GM18507 (cell line): ENCODE measurements around the gene TSN.
"Not testable (repeated sequence)": the region's sequence is repeated elsewhere in the genome, so short reads cannot be mapped to it uniquely, and the experiment has no call there.

Experiments used
- DNase-seq: peaks from one replicate; pipeline ENCODE4 v3.0.0; 2011; ENCODE audit warnings: low read depth; ENCODE audit not compliant: insufficient read length; ENCODE audit errors: extremely low spot score
- FAIRE-seq: peaks from 2 replicates; lab custom pipeline; 2011; peaks lifted over from hg19 to GRCh38; lab: Jason Lieb, UNC

Gene TSN

DNA sequence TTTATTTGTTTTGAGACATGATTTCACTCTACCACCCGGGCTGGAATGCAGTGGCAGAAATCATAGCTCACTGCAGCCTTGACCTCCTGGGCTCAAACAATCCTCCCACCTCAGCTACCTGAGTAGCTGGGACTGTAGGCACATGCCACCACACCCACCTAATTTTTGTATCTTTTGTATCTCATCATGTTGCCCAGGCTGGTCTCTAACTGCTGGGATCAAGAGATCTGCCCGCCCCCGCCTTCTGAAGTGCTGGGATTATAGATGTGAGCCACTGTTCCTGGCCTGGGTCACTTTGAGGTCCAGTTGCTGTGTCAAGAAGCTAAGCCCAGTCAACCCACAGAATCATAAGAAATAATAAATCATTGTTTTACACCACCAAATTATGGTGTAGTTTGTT is 38.4 kb downstream of the TSN start:
- no peak for FAIRE-seq
- DNase-seq = no peak

DNA sequence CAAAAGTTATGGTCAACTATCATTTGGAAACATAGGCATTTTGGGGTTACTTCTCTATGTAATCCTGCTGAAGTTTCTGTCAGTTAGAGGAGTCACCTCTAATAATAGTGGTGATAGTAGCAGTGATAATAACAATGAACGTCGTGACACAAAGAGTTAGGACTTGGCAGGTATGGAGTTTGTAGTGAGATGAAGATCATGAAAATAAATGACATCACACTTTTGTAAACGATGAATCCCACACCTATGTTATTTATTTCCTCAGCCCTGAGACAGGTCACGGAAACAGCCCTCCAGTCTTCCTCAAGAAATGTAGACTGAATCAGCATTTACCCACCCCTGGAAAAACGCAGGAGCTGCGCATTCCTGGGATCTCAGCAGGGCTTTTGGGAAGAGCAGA is 38.8 kb downstream of the TSN start:
- no peak for DNase-seq
- no peak for FAIRE-seq

DNA sequence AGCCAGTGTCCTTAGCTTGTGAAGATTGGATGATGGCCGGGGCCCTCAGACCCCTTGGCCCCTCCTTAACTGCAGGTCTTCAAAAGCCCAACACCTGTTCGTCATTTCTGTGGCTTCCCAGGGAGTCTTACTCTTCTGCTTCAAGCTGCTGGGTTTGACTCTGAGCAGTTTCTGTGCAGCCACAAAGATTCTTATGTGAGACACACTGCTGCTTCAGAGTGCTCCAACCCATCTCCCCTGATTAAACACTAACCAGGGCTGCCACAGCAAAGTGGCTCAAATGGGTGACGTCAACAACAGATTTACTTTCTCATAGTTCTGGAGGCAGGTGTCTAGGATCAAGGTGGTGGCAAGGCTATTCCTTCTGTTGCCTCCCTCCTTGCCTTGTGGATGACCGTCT is 40.8 kb downstream of the TSN start:
- FAIRE-seq = no peak
- no peak for DNase-seq

DNA sequence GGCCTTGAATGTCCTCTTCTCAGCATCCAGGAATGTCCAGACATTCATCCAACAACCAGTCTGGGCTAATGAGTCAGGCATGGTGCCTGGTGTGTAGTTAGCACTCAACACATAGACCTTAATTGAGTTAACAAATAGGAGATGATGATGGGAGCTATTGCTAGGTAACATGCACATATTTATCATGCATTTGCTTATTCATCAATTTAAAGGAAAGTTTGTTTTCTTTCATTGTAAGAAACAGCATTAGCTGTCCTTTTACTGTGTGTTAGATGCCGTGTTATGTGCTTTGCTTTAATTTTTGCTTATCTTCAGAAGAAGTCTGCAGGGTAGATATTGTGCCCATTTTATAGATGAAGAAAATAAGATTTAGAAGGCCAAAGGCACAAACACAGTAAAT is 43.2 kb downstream of the TSN start:
- FAIRE-seq (no peak), DNase-seq (no peak)

DNA sequence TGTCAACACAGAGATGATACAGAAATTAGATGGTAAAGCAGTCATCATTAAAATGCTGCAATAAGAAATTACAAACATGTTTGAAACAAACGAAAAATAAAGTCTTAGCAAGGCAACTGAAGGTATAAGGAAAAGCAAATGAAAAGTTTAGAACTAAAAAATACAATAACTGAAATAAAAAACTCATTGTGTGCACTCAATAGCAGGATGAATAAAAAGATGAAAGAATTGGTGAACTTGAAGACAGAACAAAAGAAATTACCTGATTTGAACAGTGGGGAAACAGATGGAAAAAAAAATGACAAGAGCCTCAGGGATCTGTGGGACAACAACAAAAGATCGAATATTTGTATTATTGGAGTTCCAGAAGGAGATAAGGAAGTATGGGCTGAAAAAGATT is 46.5 kb downstream of the TSN start:
- FAIRE-seq = no peak
- no peak for DNase-seq

DNA sequence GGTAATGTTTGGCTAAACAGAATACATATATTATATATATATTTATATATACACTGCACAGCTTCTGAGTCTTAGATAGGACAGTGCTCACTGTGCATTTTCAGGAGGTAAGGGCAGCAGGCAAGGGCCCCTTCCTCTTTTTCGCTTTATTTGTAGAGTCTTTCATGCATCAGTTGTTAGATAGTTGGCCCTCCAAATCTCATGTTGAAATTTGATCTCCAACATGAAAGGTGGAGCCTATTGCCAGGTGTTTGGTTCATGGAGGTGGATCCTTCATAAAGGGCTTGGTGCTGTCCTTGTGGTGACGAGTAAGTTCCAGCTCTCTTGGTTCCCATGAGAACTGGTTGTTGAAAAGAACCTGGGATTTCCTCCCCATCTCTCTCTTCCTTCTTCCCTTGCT is 48.1 kb downstream of the TSN start:
- FAIRE-seq (no peak), DNase-seq (no peak)

DNA sequence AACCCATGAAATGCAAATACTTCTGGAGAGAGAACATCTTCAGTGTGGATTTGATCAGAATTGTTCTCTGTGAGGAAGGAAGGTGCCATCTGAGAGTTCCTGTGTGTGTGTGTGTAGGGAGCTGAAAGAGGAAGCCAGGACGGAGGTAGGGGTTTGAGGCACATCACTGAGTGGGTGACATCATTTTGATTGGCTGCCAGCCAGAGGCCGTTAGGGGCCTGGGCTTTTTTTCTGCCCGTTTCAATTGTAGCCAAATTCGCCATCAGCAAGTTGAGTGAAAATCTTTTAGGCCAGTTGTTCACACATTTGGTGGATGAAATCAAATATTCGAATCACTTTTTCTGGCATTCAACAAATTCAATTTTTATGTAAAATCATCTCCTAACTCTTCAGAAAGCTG is 48.9 kb downstream of the TSN start:
- DNase-seq = no peak
- peak; percentile 87 for FAIRE-seq

DNA sequence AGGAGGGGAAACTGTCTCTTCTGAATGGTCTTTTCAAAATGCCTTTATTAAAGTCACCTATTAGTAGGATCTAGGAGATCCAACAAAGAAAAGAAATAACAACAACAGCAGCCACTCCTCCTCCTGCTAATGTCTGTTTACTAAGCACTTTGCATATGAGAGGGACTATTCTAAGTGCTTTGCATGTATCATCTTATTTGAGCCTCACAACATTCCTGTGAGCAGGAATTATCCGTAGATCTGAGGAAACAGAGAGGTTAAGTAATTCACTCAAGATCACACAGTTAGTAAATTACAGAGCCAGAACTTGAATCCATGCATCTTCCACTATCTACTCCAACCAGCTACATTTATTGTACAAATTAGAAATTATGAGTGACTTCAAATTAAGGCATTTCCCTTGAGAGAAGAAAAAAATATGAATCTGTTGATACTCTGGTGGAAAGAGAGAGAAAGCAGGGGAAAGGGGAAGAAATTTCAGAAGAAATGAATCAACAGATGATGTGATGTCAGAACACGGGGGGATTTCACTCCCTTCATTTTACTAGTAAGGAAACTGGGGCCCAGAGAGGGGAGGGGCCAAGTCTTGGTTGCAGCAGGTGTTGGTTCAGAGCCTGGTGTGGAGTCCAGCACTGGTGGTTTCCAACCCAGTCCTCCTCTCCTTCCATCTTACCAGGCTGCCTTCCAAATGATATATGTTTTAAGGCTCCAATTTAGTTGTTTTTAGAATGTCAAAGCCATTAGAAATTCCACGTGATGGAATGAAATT is 49.7 kb downstream of the TSN start:
- FAIRE-seq (peak; percentile 45), DNase-seq (no peak)

DNA sequence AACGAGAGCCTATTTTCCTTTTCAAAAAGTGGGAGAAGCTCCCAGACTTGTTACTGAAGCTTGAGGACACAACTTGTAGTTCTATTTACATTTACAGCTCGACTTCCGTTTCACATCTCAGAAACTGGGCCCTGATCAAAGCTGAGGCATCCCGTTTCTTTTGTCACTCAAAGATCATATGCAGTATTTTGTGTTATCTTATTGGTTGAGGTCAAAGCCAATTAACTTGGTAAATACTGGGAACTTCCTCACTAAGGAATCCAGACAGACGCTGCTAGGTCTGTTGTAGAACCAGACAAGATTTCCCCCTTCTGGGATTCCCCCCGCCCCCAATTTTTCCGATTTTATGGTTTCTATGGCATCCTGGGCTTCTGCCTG is 50.3 kb downstream of the TSN start:
- no peak for FAIRE-seq

DNA sequence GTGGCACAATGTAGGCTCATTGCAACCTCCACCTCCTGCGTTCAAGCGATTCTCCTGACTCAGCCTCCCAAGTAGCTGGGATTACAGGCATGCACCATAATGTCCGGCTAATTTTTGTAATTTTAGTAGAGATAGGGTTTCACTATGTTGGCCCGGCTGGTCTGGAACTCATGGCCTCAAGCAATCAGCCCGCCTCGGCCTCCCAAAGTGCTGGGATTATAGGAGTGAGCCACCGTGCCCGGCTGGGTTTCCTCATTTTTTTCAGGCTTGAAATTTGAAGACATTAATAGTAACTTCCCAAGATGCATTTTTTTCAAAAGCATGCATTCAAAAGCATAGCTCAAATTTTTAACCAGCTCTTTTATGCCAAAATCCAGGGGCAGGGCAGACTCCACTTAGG is 52.3 kb downstream of the TSN start:
- FAIRE-seq, DNase-seq: not testable (repeated sequence)

More for the DNA sequence above, 50.3 kb downstream of the TSN start:
- no peak for DNase-seq

DNA sequence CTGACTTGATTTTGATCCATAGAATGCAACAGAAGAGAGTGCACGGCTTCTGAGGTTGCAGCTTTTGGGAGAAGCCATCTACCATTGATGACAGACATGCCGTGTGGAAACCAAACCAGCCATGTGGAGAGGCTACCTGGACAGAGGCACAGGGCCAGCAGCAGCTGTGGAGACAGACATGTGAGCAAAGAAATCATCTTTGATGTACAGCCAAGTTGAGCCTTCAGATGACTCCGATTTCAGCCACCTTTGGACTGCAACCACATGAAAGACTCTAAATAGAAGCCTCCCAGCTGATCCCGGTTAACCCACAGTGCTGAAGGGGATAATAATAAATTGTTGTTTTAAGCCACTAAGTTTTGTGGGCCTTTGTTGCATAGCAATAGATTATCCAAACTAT is 54.2 kb downstream of the TSN start:
- FAIRE-seq (no peak), DNase-seq (no peak)

DNA sequence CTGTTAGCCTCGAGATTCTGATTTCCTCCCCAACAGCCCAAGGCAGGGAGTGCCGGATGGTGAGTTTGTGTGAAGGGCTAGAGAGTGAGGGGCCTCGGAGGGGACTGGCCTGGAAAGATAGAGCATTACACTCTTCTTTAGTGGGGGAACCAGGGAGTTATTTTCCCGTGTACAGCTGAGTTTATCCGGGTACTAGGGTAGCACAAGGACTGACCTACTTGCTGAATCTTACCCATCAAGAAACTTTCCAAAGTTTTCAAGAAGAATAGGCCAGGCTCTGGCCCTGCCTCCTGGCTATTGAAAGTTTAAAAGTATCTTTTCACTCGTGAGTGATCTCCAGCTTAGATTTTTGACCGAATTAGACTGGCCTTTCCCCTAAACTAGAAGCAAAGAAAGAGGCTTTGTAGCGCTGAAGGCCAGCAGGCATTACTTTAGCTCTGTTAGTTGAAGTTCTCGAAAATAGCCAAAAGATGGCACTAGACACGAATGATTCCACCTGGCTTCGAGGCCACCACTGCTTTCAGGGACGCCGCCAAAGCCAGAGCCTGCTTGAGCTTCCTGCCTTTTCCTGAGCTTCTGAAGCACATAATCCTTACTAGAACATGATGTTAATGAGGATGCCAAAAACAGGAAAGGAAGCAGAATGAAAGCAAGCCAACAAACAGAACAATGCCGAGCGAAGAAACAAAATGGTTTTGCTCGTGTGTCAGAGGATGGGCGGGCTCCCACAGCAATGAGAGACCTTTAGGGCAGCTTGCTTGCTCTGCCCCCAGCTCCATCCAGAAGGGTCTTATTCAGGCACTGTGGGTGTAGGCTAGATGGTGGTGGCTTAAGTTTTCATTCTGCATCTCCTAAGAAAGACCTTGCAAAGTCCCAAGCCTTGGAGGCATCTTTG is 55.8 kb downstream of the TSN start:
- FAIRE-seq = peak; percentile 90
- no peak for DNase-seq

DNA sequence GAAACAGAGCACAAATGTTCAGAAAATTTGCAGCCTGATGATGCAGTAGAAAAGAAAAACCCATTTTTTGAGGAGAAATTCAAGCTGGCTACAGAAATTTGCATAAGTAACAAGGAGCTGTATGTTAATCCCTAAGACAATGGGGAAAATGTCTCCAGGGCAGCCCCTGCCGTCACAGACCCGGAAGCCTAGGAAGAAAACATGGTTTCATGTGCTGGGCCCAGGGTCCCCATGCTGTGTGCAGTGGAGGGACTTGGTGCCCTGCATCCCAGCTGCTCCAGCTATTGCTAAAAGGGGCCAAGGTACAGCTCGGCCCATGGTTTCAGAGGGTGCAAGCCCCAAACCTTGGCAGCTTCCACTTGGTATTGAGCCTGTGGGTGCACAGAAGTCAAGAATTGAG is 57.6 kb downstream of the TSN start:
- FAIRE-seq, DNase-seq: not testable (repeated sequence)

DNA sequence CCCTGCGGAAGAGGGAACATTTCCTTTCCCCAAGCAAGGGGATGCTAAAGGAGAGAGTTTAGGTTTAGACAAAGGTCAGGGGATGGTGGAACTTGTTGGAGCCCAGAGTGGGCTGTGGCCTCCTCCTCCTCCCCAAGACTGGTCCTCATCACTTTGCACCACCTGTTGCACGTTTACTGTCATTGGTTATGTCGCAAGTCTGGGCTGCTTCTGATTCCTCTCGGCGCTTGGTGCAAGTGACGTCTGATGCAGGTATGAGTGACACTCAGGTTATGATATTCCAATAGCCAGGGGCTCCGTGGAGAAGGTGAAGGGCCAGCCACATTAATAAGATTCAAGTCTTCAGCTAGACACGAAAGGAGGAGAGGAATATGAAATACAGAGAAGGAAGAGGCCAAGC is 59.8 kb downstream of the TSN start:
- FAIRE-seq (no peak), DNase-seq (no peak)

DNA sequence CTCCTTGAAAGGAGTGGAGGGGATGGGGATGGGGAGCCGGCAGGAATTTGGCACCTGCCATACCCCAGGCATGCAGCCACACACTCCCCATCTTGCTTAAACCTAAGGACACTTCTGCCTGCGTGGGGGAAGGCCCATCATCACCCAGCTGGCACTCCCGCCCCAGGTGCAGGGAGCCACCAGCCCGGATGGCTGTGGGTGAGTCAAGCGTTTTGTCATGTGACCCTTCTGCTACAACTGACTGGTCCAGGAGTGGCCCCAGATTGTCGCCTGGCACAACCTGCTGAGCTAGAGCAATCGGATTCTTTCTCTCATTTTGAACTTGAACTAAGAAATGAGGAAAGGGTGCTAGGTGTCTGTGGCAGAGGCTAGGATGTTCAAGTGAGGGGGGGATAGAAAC is 61.3 kb downstream of the TSN start:
- no peak for FAIRE-seq

DNA sequence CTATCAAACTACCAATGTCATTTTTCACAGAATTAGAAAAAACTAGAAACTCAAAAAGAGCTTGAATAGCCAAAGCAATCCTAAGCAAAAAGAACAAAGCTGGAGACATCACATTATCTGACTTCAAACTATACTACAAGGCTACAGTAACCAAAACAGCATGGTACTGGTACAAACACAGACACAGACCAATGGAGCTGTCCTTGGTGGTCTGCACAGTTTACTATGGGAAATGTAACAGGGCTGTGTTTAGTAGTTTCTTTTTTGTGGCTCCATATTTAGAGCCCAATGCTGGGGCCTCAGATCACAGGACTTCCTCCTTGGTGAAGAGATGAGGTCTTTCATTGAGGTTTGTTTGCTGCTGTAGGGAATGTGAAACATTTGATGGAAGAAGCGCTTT is 61.9 kb downstream of the TSN start:
- FAIRE-seq = not testable (repeated sequence)

More for the DNA sequence above, 61.3 kb downstream of the TSN start:
- no peak for DNase-seq

More for the DNA sequence above, 61.9 kb downstream of the TSN start:
- not testable (repeated sequence) for DNase-seq
